KMS-11 (cell line): ENCODE measurements around the gene SUPT3H.

Experiments
- H2AFZ ChIP-seq: fragments of 200-600 bp; sonication (generic); 2 replicates; pipeline ENCODE4 v1.6.1; 2016; ENCODE audit warnings: antibody characterized with exemption, mixed run types, low read depth
- H3K27ac ChIP-seq: fragments of 200-600 bp; sonication (generic); 2 replicates; pipeline ENCODE4 v1.6.1; 2016; ENCODE audit warnings: mild to moderate bottlenecking, mixed run types
- H3K27me3 ChIP-seq: fragments of 200-600 bp; sonication (generic); 2 replicates; pipeline ENCODE4 v1.6.1; 2017; ENCODE audit warnings: mild to moderate bottlenecking, low read depth, mixed run types, moderate library complexity; ENCODE audit not compliant: insufficient read depth
- H3K36me3 ChIP-seq: fragments of 200-600 bp; sonication (generic); 2 replicates; pipeline ENCODE4 v1.6.1; 2017; ENCODE audit warnings: mild to moderate bottlenecking, mixed run types; ENCODE audit not compliant: insufficient read depth
- H3K4me1 ChIP-seq: fragments of 200-600 bp; sonication (generic); 2 replicates; pipeline ENCODE4 v1.6.1; 2016; ENCODE audit warnings: mild to moderate bottlenecking, low read depth, mixed run types; ENCODE audit not compliant: poor library complexity, severe bottlenecking
- H3K4me2 ChIP-seq: fragments of 200-600 bp; sonication (generic); 2 replicates; pipeline ENCODE4 v1.7.0; 2016; ENCODE audit warnings: mild to moderate bottlenecking, mixed run types
- H3K4me3 ChIP-seq: fragments of 200-600 bp; sonication (generic); IDR thresholded peaks from 2 replicates; pipeline ENCODE4 v1.6.1; 2017; ENCODE audit warnings: low read depth, low read length, mixed read lengths; ENCODE audit not compliant: insufficient read depth
- H3K79me2 ChIP-seq: fragments of 200-600 bp; sonication (generic); 2 replicates; pipeline ENCODE4 v1.6.1; 2016; ENCODE audit warnings: low read depth, mixed run types; ENCODE audit not compliant: insufficient read depth
- H3K9ac ChIP-seq: fragments of 200-600 bp; sonication (generic); 2 replicates; pipeline ENCODE4 v1.6.1; 2016; ENCODE audit warnings: mild to moderate bottlenecking, mixed run types
- H4K20me1 ChIP-seq: fragments of 200-600 bp; sonication (generic); 2 replicates; pipeline ENCODE4 v1.6.1; 2016; ENCODE audit warnings: mild to moderate bottlenecking, mixed run types; ENCODE audit not compliant: insufficient read depth
- TF ChIP-seq, protein P1 (sequence below): fragments of 200-600 bp; sonication (generic); conservative IDR thresholded peaks from 2 replicates; pipeline ENCODE4 v1.6.1; 2017; ENCODE audit warnings: low read depth, mild to moderate bottlenecking, antibody characterized with exemption, low read length, moderate library complexity, mixed read lengths

The SUPT3H gene

DNA sequence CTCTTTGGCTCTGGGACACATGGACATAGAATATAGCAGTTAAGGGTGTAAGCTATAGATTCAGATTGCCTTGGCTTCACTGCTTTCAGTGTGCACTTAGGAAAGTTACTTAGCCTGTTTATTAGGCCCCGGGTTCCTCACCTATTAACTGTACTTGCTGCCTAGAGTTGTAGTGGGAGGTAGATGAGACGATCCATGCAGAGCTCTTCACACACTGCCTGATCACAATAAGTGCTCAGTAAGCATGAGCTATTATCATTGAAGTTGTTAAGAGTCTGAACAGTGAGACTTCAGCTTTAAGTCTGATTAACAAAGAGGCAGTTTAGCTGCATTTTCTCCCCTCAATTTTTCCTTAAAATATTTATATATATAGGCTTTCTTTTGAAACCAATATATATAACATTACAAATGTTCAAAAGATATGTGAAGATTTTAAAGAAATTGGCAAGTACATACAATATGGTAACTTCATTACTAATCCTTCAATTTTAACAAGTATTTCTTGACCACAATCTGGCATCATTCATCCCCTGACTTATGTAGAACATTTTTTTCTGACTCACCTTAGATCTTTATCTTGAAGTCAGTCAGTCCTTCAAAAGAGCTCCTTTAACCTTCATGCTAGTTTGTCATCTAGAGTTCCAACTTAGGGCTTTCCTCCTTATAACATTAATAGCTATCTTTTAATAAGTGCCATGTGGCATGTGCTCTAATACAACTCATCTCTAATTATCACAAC is 20.5 kb upstream of the SUPT3H start:
- no peak overlapping the region for H3K27ac ChIP-seq
- H3K4me2 ChIP-seq, result no peak overlapping the region
- no peaks in the 10 kb centered on the region for H3K79me2 ChIP-seq
- no peaks in the 10 kb centered on the region for H3K4me1 ChIP-seq
- H3K4me3 ChIP-seq, result no peak overlapping the region
- H2AFZ ChIP-seq, result no peak overlapping the region
- no peaks in the 10 kb centered on the region for H3K27me3 ChIP-seq
- H4K20me1 ChIP-seq, result no peaks in the 10 kb centered on the region
- H3K9ac ChIP-seq, result no peak overlapping the region
- no peaks in the 10 kb centered on the region for H3K36me3 ChIP-seq
- TF ChIP-seq, protein P1, sequence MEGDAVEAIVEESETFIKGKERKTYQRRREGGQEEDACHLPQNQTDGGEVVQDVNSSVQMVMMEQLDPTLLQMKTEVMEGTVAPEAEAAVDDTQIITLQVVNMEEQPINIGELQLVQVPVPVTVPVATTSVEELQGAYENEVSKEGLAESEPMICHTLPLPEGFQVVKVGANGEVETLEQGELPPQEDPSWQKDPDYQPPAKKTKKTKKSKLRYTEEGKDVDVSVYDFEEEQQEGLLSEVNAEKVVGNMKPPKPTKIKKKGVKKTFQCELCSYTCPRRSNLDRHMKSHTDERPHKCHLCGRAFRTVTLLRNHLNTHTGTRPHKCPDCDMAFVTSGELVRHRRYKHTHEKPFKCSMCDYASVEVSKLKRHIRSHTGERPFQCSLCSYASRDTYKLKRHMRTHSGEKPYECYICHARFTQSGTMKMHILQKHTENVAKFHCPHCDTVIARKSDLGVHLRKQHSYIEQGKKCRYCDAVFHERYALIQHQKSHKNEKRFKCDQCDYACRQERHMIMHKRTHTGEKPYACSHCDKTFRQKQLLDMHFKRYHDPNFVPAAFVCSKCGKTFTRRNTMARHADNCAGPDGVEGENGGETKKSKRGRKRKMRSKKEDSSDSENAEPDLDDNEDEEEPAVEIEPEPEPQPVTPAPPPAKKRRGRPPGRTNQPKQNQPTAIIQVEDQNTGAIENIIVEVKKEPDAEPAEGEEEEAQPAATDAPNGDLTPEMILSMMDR, result no peak

DNA sequence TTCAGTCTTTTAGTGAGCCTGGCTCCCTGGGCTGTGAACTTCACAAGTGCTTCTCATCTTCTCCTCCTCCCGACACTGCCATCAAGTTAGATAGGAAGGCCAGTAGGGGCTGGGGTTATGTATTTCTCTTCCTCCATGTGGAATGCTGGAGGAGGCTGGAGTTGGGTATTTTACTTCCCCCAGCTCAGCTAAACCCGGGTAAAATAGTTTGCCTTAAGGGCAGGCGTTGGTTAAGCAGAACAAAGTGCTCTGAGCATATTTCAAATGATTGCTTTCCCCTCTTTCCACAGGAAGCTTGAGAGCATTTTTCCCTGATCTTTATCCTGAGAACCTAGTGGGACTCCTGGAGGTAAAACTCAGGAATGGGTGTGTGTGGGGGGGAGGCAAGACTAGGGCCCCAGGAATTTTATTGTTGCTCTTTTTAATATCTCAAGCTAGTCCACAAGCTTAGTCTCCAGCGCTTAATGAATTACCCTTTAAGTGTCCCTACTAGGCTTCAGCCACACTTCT is 16.9 kb upstream of the SUPT3H start:
- no peak overlapping the region for H3K4me3 ChIP-seq
- H3K9ac ChIP-seq, result no peak overlapping the region
- TF ChIP-seq, protein P1, result no peak
- no peaks in the 10 kb centered on the region for H3K4me1 ChIP-seq
- no peaks in the 10 kb centered on the region for H3K36me3 ChIP-seq
- no peaks in the 10 kb centered on the region for H4K20me1 ChIP-seq
- H3K27me3 ChIP-seq, result no peaks in the 10 kb centered on the region
- no peak overlapping the region for H3K4me2 ChIP-seq
- H3K79me2 ChIP-seq, result no peaks in the 10 kb centered on the region
- H3K27ac ChIP-seq, result no peak overlapping the region
- H2AFZ ChIP-seq, result no peak overlapping the region

DNA sequence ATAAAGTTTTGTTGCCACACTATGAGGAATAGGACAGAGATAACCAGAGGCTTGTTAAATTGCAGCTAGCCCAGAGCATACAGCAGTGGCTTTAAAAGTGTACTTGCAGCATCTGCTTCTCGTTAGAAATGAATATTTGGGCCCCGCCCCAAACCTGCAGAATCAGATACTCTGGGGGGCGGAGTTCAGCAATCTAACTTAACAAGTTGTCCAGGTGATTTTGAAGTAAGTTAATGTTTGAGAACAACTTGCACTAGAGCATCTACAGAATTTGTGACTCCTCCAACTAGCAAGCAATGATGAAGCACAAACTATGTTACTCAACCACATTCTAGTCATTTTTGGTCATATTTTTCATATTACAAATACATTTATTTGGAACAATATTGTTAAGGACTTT is 10.6 kb upstream of the SUPT3H start:
- H3K4me1 ChIP-seq, result no peaks in the 10 kb centered on the region
- H3K27me3 ChIP-seq, result no peaks in the 10 kb centered on the region
- H3K36me3 ChIP-seq, result no peaks in the 10 kb centered on the region
- no peak overlapping the region for H3K4me3 ChIP-seq
- H3K4me2 ChIP-seq, result no peak overlapping the region
- TF ChIP-seq, protein P1, result no peak
- H3K79me2 ChIP-seq, result no peaks in the 10 kb centered on the region
- H3K9ac ChIP-seq, result no peak overlapping the region
- H2AFZ ChIP-seq, result no peak overlapping the region
- H4K20me1 ChIP-seq, result no peaks in the 10 kb centered on the region
- H3K27ac ChIP-seq, result no peak overlapping the region

DNA sequence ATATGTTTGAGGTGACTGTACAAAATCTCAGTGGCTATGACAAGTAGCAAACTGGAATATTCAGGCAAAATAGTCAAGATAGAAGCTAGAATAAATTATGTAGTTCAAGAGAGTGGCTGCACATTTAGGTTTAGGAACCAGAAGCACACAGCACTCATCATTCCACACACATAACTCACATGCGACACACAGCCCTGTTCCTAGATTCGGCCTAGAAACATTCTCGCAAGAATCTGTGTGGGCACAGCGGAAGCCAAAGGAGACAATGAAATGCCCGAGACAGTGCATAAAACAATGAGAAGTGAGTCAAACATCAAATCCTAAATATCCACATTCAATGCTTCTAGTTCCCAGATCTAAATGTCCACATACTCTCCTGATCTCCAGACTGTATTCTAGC is 9.5 kb upstream of the SUPT3H start:
- no peak overlapping the region for H2AFZ ChIP-seq

More for the DNA sequence above, 9.5 kb upstream of the SUPT3H start:
- H3K4me1 ChIP-seq, result no peaks in the 10 kb centered on the region
- no peaks in the 10 kb centered on the region for H3K36me3 ChIP-seq
- no peak overlapping the region for H3K9ac ChIP-seq
- no peak overlapping the region for H3K4me2 ChIP-seq
- TF ChIP-seq, protein P1, result no peak
- H3K4me3 ChIP-seq, result no peak overlapping the region
- no peaks in the 10 kb centered on the region for H3K27me3 ChIP-seq
- no peaks in the 10 kb centered on the region for H4K20me1 ChIP-seq
- no peak overlapping the region for H3K27ac ChIP-seq
- H3K79me2 ChIP-seq, result no peaks in the 10 kb centered on the region
